Activated T-helper 1 cell treated with anti-CD3 and anti-CD28 coated beads, Interleukin-2, amount 50 U/mL, for 16 hours (primary cell): ENCODE results near the gene ASIC4.

Source experiments
- DNase-seq, 2 donors: peaks; one replicate each; pipeline ENCODE4 v3.0.0-alpha.2; 2020; ENCODE audit warnings: low read depth in 1 of 2, low spot score in 1 of 2

Gene ASIC4

GRCh38 chr2:219532378-219532649 is 18.0 kb downstream of the ASIC4 start:
- no peak for DNase-seq

GRCh38 chr2:219533930-219534661 is 19.8 kb downstream of the ASIC4 start:
- DNase-seq, result no peak

GRCh38 chr2:219536425-219536824 is 22.1 kb downstream of the ASIC4 start:
- DNase-seq, result no peak

DNA sequence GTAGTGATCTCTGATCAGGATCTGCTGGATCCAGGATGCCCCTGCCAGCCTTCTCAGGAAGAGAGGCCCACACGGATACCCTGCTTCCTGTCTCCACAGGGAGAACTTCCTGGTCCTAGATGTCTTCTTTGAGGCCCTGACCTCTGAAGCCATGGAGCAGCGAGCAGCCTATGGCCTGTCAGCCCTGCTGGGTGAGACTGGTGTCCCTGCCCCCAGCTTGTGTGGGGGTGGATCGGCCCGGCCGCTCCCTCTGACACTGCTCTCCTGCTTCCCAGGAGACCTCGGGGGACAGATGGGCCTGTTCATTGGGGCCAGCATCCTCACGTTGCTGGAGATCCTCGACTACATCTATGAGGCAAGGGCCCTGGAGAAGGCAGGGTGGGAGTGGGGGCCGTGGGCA is 22.7 kb downstream of the ASIC4 start:
- no peak for DNase-seq

GRCh38 chr2:219537657-219538488 is 23.6 kb downstream of the ASIC4 start:
- no peak for DNase-seq

DNA sequence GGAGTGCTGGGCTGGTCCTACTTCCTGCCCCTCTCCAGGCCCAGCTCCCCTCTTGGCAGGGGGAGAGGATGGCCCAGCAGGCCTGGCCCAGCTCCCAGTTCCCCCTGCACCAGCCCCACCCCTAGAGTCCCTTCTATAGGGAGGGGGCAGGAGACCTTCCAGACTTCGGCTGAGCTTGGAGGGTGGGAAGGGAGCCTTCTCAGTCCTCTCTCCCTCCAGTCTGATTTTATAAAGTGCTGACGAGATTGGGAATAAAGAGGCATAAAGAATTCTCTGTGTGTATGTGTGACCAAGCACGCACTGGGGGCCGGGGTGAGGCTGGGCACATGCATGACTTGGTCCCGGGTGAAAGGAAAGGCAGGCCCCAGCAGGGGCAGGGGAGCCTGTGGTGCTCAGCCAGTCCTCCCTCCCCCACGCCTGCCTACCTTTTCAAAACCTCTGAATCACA is 24.2 kb downstream of the ASIC4 start:
- DNase-seq, result no peak

DNA sequence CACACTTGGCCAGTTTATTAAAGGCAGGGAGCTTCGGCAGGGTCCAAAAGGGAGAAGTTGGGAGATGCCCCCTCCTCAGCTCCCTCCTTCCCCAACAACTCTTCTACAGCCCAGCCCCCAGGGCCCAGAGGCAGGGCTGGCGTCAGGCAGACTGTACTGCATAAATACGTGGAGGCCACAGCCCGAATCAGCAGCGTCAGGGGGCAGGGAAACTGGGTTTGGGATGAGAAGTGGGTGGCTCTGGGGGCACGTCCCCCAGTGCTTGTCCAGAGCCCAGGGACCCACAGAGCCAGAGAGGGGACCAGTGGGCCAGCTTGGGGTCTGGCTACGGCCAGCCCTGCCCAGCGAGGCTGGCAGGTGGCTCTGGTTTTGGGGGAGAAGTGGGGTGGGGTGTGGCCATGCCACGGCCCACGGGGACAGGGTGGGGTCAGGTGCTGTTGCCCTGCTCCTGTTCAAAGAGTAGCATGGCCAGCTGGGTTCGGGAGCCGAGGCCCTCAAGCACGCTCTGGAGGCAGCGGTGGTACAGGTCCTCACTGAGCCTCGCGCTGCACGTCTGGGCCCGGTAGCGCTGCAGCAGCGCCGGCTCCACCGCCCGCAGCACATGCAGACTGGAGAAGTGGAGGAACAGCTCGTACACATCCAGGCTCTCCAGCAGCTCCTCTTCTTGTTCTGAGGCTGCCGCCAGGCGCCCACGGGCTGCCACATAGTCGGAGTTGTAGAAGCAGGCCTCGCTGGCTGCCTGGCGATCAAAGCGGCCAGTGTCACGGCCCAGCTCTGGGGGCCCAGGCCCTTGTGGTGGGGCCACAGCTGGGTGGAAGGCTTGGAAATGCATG is 24.9 kb downstream of the ASIC4 start:
- DNase-seq, result no peak

DNA sequence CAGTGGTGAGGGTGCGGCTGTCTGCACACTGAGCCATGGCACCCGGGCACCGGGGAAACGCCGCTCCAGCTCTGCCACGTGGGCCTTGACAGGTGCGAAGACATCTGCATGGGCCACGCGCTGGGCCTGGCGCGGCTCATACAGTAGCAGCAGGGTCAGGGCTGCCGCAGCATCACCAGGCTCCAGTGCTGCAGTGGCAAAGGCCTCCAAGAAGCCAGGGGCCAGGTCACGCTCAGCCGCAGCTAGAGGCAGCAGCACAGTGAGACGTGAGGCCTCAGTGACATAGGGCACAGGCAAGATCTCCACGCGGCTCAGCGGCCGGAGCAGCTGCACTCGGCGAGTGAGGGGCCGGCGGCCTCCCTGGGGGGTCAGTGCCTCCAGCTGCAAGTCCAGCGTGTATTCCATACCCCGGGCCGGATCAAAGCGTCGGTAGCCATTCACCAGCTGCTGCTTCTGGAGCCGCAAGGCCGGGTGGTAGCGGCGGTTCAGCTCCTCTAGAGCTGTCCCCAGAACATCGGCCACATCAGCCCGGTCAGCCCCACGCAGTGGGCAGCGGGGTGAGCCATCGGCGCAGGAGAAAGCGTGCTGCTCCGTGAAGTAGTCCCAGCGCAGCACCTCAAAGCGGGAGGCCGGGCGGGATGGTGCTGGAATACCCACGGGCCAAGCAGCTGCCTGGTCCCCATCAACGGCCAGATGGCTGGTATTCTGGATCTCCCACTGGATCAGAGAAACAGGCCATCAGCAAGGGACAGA is 25.8 kb downstream of the ASIC4 start:
- DNase-seq, result no peak

DNA sequence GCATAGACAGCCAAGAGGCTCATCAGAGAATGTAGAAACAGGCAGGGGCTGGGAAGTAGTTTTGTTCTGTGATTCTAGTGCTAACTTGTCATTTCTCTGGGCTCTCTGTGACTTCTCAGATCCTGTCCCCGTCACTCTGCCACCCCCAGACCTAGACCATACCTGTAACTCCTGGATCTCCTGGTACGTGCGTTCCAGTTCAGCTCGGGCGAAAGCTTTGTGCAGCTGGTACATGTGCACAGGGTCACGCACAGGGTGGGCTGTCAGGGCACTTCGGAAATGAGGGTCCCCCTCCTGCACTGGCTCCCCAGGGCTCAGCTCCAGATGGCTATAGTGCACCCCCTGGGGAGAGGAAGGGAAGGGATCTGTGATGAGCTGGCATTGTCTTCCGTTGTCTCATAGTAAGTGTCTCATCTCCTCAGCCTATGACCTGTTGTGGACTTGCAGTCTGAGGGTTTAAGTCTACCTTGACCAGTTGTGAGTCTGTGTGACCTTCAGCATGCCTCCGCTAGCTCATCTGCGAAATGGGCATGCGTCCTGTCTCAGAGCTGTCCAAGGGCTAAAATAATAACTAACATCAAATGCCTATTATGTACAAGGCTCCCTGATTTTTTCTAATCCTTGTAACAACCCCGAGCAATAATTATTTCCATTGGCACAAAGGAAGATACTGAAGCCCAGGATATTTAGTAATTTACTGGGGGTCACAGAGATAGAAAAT is 26.7 kb downstream of the ASIC4 start:
- DNase-seq, result no peak

DNA sequence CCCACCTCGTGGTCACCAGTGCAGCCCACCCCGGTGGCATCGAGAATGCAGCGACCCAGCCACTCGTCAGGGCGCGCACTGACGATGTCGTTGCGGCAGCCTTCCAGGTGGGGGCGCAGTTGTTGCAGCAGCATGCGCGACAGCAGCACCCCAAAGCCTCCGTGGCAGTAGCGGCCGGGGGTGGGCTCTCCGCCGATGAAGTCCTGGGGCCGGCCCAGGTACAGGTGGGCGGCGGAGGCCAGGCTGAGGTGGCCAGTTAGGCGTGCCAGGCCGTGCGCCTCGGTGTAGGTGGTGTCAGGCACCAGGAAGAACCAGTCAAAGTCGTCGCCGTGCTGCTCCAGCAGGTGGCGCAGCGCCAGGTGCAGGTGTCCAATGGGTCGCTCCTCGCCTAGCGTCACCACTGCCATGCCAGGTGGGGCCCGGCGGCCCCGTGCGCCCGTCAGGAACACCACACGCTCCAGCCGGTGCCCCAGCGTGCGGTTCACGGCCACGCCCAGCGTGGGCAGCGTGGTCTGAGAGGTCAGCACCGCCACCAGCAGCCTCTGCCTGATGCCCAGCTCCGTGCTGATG is 27.4 kb downstream of the ASIC4 start:
- DNase-seq, result peak; percentile 76

GRCh38 chr2:219542931-219543595 is 28.8 kb downstream of the ASIC4 start:
- no peak for DNase-seq

DNA sequence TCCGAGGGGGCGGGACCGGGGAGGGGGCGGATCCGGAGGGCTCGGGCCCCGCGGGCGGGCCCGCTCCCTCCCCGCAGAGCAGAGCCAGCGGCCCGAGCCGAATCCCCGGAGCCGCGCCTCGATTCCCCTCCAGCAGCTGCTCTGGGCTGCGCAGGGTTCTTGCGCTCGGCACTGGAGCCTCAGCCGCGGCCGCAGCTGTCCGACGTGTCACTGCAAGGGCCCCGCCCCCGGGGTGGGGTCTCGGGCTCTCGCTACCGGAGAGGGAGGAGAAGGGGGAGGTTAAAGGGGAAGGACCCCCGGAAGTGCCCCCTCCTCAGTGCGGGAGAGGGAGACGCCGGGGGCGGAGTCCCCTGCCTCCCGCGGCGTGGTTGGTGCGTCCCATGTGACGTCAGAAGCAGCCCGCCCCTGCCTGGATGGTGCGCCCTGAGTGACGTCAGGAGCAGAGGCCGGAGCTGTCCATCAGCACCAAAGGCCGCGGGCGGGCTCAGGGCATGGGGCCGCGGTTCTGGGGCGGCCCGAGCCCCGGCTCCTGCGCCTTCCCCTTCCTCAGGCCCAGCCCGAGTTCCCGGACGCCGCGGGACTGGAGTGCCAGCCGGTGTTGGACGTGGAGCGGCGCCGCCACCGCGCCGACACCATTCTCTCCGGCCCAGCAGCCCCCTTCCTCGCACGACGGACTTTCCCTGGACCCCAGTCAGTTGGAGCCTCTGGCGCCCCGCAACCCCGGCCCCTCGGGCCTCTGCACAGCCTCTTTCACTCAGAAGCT is 29.5 kb downstream of the ASIC4 start, which contains the start of the genes CHPF and TMEM198:
Gene CHPF, minus strand, starts transcription at position 214 of the 763 bp plus-strand sequence. CDS start 271 bp downstream, outside the sequence.
Gene TMEM198, plus strand, starts transcription at position 433 of the 763 bp plus-strand sequence. CDS start 700 bp downstream, outside the sequence.
- peak; percentile 81 to 90 for DNase-seq

- DNase-seq, result no peak
Measured at GRCh38 chr2:219544567-219544966, 30.3 kb downstream of the ASIC4 start.

DNA sequence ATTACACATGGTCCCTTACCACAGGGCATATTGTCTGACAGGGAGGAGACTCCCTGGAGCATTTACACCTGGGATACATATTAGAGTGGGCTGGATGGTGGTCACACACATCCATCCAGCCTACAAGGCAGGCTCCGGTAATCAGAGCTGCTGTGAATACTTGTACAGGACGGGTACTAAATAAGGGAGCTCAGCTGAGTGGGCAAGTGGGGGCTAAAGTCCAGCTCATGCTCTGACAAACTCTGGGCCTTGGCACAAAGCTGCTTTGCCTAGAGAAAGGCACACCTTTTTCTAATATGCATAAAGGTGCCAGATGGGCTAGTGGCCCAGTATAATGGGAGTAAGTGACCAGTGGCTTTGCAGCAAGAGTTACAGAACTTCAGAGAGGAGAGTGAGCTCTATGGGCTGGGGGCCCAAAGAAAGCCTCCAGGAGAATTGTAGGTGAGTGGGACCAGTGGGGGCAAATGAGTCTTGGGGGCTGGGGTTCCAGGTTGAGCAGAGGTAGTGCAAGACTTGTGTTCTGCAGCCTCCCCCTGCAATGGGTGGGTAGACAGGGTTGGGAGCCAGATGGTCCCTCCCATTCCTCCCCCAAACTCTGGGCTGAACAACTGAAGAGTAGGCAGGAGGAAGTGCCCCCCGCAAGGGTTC is 31.1 kb downstream of the ASIC4 start:
- no peak for DNase-seq

DNA sequence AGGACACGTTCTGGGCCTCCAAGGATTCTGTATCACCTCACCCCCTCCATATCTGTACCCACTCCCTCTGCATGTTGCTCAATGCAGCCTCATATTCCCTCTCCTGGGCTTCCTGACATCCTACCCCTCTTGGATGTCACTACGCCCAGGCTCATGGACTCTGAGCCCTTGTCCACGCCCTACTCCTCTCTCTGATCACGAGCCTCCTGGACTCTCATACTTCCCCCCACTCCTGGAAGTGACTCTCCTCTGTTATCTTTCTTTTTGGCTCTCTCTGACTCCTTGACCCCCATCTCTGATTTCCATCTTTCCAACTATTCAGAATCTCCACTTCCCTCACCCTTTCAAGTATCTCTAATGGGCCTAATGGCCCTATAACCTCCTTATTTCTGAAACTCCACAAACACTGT is 31.7 kb downstream of the ASIC4 start:
- no peak for DNase-seq

DNA sequence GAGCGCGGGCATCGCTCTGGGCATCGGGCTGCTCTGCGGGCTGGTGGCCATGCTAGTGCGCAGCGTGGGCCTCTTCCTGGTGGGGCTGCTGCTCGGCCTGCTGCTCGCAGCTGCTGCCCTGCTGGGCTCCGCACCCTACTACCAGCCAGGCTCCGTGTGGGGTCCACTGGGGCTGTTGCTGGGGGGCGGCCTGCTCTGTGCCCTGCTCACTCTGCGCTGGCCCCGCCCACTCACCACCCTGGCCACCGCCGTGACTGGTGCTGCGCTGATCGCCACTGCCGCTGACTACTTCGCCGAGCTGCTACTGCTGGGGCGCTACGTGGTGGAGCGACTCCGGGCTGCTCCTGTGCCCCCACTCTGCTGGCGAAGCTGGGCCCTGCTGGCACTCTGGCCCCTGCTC is 33.3 kb downstream of the ASIC4 start:
- no peak for DNase-seq

GRCh38 chr2:219548990-219549389 is 34.7 kb downstream of the ASIC4 start:
- DNase-seq, result no peak

DNA sequence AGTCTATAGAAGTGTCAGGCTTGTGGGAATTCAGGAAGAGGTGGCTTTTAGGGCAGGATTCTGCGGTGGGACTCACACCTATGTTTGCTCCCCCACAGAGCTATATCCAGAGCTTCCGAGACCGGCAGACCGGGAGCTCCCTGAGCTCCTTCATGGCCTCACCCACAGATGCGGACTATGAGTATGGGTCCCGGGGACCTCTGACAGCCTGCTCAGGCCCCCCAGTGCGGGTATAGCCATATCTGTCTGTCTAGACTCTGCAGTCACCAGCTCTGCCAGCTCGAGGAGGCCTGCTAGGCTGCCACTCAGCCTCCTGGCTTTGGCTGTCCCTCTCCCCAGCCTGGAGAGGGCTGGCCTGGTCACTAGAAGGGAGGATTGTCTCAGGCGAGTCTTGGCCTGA is 35.3 kb downstream of the ASIC4 start:
- DNase-seq, result no peak
